HEK293 (cell line): ENCODE data around the gene CCDC85B.

Source experiments
- CTCF ChIA-PET: fragments of 350-600 bp; formaldehyde crosslinking; extraction: SDS; loops from one replicate; lab custom pipeline; 2021; ENCODE audit warnings: antibody characterized with exemption; lab: Yijun Ruan, JAX
- POLR2A ChIA-PET: fragments of 300-600 bp; formaldehyde crosslinking; extraction: SDS; loops from one replicate; lab custom pipeline; 2020; ENCODE audit warnings: antibody characterized with exemption, inconsistent platforms; lab: Yijun Ruan, JAX
- H3K27ac ChIP-seq: fragments of 200-500 bp; sonication (Bioruptor generic); 2 replicates; pipeline ENCODE4 v1.5.1; 2014; ENCODE audit warnings: low read depth, low read length, control low read depth, inconsistent platforms; ENCODE audit errors: extremely low read depth
- H3K36me3 ChIP-seq, 2 experiments: fragments of 200-500 bp in 1 of 2; sonication (Bioruptor generic) in 1 of 2; 1 replicate in 1 of 2; 2 replicates in 1 of 2; pipeline ENCODE4 v1.5.1; 2014 to 2017; ENCODE audit warnings: inconsistent platforms in 2 of 2, low read length in 2 of 2; ENCODE audit not compliant: control insufficient read depth in 2 of 2, insufficient read depth in 1 of 2
- H3K4me1 ChIP-seq: fragments of 200-500 bp; sonication (Bioruptor generic); 2 replicates; pipeline ENCODE4 v1.5.1; 2014; ENCODE audit warnings: mild to moderate bottlenecking, low read length, inconsistent platforms; ENCODE audit not compliant: control insufficient read depth, insufficient read depth
- H3K4me3 ChIP-seq: 2 replicates; pipeline ENCODE4 v1.5.1; 2011; ENCODE audit warnings: low read depth, mild to moderate bottlenecking, control low read depth, low read length, moderate library complexity
- H3K9me3 ChIP-seq: fragments of 200-500 bp; sonication (Bioruptor generic); 2 replicates; pipeline ENCODE4 v1.5.1; 2014; ENCODE audit warnings: low read depth, low read length, inconsistent platforms; ENCODE audit not compliant: control insufficient read depth, insufficient read depth
- BCL11B ChIP-seq: fragments of 450-650 bp; formaldehyde crosslinking; IDR thresholded peaks from 2 replicates; pipeline ENCODE4 v1.5.1; 2016; ENCODE audit warnings: low read depth, missing biosample characterization, missing genetic modification characterization
- HIC1 ChIP-seq: fragments of 450-650 bp; formaldehyde crosslinking; IDR thresholded peaks from 2 replicates; pipeline ENCODE4 v1.5.1; 2016; ENCODE audit warnings: missing biosample characterization, missing genetic modification characterization
- HOXA7 ChIP-seq: sonication (generic); formaldehyde crosslinking; IDR thresholded peaks from 2 replicates; pipeline ENCODE4 v1.8.1; 2022; ENCODE audit warnings: missing genetic modification reagents, borderline replicate concordance
- INSM2 ChIP-seq: fragments of 450-650 bp; formaldehyde crosslinking; IDR thresholded peaks from 2 replicates; pipeline ENCODE4 v1.5.1; 2016; ENCODE audit warnings: missing biosample characterization, missing genetic modification characterization
- KLF7 ChIP-seq: fragments of 450-650 bp; formaldehyde crosslinking; IDR thresholded peaks from 2 replicates; pipeline ENCODE4 v1.5.1; 2016; ENCODE audit warnings: missing biosample characterization, missing genetic modification characterization, borderline replicate concordance
- PRDM1 ChIP-seq: fragments of 450-650 bp; formaldehyde crosslinking; IDR thresholded peaks from 2 replicates; pipeline ENCODE4; 2016; ENCODE audit warnings: missing biosample characterization, missing genetic modification characterization
- PRDM6 ChIP-seq: fragments of 450-650 bp; formaldehyde crosslinking; IDR thresholded peaks from 2 replicates; pipeline ENCODE4 v1.5.1; 2017; ENCODE audit warnings: missing biosample characterization, missing genetic modification characterization
- ZFP3 ChIP-seq: fragments of 450-650 bp; formaldehyde crosslinking; IDR thresholded peaks from 2 replicates; pipeline ENCODE4 v1.5.1; 2016; ENCODE audit warnings: low read depth, missing biosample characterization, missing genetic modification characterization
- ZNF10 ChIP-seq: fragments of 450-650 bp; formaldehyde crosslinking; IDR thresholded peaks from 2 replicates; pipeline ENCODE4 v1.5.1; 2017; ENCODE audit warnings: missing biosample characterization, missing genetic modification characterization
- ZNF121 ChIP-seq: fragments of 450-650 bp; formaldehyde crosslinking; IDR thresholded peaks from 2 replicates; pipeline ENCODE4 v1.5.1; 2016; ENCODE audit warnings: missing biosample characterization, missing genetic modification characterization
- ZNF157 ChIP-seq: fragments of 450-650 bp; formaldehyde crosslinking; IDR thresholded peaks from 2 replicates; pipeline ENCODE4 v1.5.1; 2016; ENCODE audit warnings: missing biosample characterization, missing genetic modification characterization
- ZNF211 ChIP-seq: fragments of 450-650 bp; formaldehyde crosslinking; IDR thresholded peaks from 2 replicates; pipeline ENCODE4 v1.5.1; 2016; ENCODE audit warnings: low read depth, missing biosample characterization, missing genetic modification characterization
- ZNF214 ChIP-seq: fragments of 450-650 bp; formaldehyde crosslinking; IDR thresholded peaks from 2 replicates; pipeline ENCODE4 v1.5.1; 2017; ENCODE audit warnings: missing biosample characterization, mild to moderate bottlenecking, missing genetic modification characterization, borderline replicate concordance
- ZNF292 ChIP-seq: fragments of 450-650 bp; formaldehyde crosslinking; IDR thresholded peaks from 2 replicates; pipeline ENCODE4 v1.5.1; 2016; ENCODE audit warnings: low read depth, missing biosample characterization, missing genetic modification characterization, borderline replicate concordance
- ZNF394 ChIP-seq: fragments of 450-650 bp; formaldehyde crosslinking; IDR thresholded peaks from 2 replicates; pipeline ENCODE4 v1.5.1; 2016; ENCODE audit warnings: missing biosample characterization, missing genetic modification characterization, mild to moderate bottlenecking, moderate library complexity, borderline replicate concordance
- ZNF433 ChIP-seq: fragments of 450-650 bp; formaldehyde crosslinking; IDR thresholded peaks from 2 replicates; pipeline ENCODE4 v1.5.1; 2016; ENCODE audit warnings: missing biosample characterization, missing genetic modification characterization, low read depth
- ZNF488 ChIP-seq: fragments of 450-650 bp; formaldehyde crosslinking; IDR thresholded peaks from 2 replicates; pipeline ENCODE4 v1.5.1; 2016; ENCODE audit warnings: missing biosample characterization, missing genetic modification characterization
- ZNF514 ChIP-seq: fragments of 450-650 bp; formaldehyde crosslinking; IDR thresholded peaks from 2 replicates; pipeline ENCODE4 v1.5.1; 2016; ENCODE audit warnings: missing biosample characterization, missing genetic modification characterization
- ZNF521 ChIP-seq: fragments of 450-650 bp; formaldehyde crosslinking; IDR thresholded peaks from 2 replicates; pipeline ENCODE4 v1.5.1; 2017; ENCODE audit warnings: missing biosample characterization, mild to moderate bottlenecking, missing genetic modification characterization
- ZNF544 ChIP-seq: fragments of 450-650 bp; formaldehyde crosslinking; IDR thresholded peaks from 2 replicates; pipeline ENCODE4 v1.5.0; 2017; ENCODE audit warnings: missing biosample characterization, missing genetic modification characterization
- ZNF571 ChIP-seq: fragments of 450-650 bp; formaldehyde crosslinking; IDR thresholded peaks from 2 replicates; pipeline ENCODE4 v1.5.0; 2017; ENCODE audit warnings: missing biosample characterization, missing genetic modification characterization
- ZNF580 ChIP-seq: fragments of 450-650 bp; formaldehyde crosslinking; IDR thresholded peaks from 2 replicates; pipeline ENCODE4 v1.5.1; 2016; ENCODE audit warnings: missing biosample characterization, missing genetic modification characterization
- ZNF621 ChIP-seq: fragments of 450-650 bp; formaldehyde crosslinking; IDR thresholded peaks from 2 replicates; pipeline ENCODE4 v1.5.1; 2017; ENCODE audit warnings: missing biosample characterization, missing genetic modification characterization

Gene CCDC85B

GRCh38 chr11:65915821-65916251 lies 25.4 kb downstream of the CCDC85B start (continued):
- TF ChIP-seq ZNF580 (tag by site-specific recombination) (no peak), ZNF214 (tag by site-specific recombination) (no peak), ZNF10 (no peak), ZNF521 (no peak), PRDM1 (no peak)
- TF ChIP-seq, all 188 proteins: peak for 34

- Histone ChIP-seq H3K9me3 (no peaks in the 10 kb centered on the region), H3K27ac (no peak overlapping the region), H3K36me3 (no peaks in the 10 kb centered on the region), H3K4me1 (no peaks in the 10 kb centered on the region; the same call in 1 of the 2 replicates), H3K4me3 (no peak overlapping the region)
- POLR2A ChIA-PET, result interaction anchor here (1.2 to 2.3 kb wide), 8 partner anchors 15 to 58 kb away, joined by 3 to 19 read pairs (median 6); partner anchors contain the start of genes CCDC85B, CFL1, FIBP and FOSL1
- no peak for TF ChIP-seq ZNF157 (tag by site-specific recombination)
- no peak for TF ChIP-seq ZNF394
- TF ChIP-seq ZNF488 (tag by site-specific recombination), result no peak
- TF ChIP-seq ZNF571 (tag by site-specific recombination), result no peak
- no peak for TF ChIP-seq ZNF214 (tag by site-specific recombination)
- TF ChIP-seq BCL11B (tag by site-specific recombination), result no peak
- no peak for TF ChIP-seq HOXA7 (CRISPR knock-in tag)
- CTCF ChIA-PET, result interaction anchor here (0.7 to 11.8 kb wide), 3 partner anchors 14 to 29 kb away, joined by 3 to 189 read pairs (median 5); partner anchors contain the start of genes CCDC85B and FIBP
Observed at GRCh38 chr11:65916391-65916790, 25.9 kb downstream of the CCDC85B start.

GRCh38 chr11:65917077-65917433 lies 26.6 kb downstream of the CCDC85B start:
- no peaks in the 10 kb centered on the region; the same call in 1 of the 2 replicates for H3K4me1 ChIP-seq
- H3K4me3 ChIP-seq, result no peak overlapping the region
- ChIA-PET POLR2A (no interaction called here), CTCF (interaction anchor here (0.5 to 1.0 kb wide), 5 partner anchors 26 to 324 kb away, joined by 3 to 6 read pairs (median 3); partner anchors contain the start of gene CCDC85B)
- no peak overlapping the region for H3K27ac ChIP-seq
- no peaks in the 10 kb centered on the region for H3K9me3 ChIP-seq
- H3K36me3 ChIP-seq, result peaks cover 0 to 4% of the 10 kb centered on the region in 2 experiments; a peak in 1 of 3 replicates
- TF ChIP-seq ZNF544 (tag by site-specific recombination) (no peak), ZNF211 (no peak), ZNF292 (tag by site-specific recombination) (no peak), ZNF621 (no peak), HIC1 (tag by site-specific recombination) (no peak), INSM2 (tag by site-specific recombination) (no peak), ZNF514 (tag by site-specific recombination) (no peak), KLF7 (tag by site-specific recombination) (no peak), ZNF121 (tag by site-specific recombination) (no peak), ZFP3 (tag by site-specific recombination) (no peak), ZNF433 (tag by site-specific recombination) (no peak), PRDM6 (tag by site-specific recombination) (no peak)
